ENCODE results near the gene DOCK6.

DOCK6 gene

DNA sequence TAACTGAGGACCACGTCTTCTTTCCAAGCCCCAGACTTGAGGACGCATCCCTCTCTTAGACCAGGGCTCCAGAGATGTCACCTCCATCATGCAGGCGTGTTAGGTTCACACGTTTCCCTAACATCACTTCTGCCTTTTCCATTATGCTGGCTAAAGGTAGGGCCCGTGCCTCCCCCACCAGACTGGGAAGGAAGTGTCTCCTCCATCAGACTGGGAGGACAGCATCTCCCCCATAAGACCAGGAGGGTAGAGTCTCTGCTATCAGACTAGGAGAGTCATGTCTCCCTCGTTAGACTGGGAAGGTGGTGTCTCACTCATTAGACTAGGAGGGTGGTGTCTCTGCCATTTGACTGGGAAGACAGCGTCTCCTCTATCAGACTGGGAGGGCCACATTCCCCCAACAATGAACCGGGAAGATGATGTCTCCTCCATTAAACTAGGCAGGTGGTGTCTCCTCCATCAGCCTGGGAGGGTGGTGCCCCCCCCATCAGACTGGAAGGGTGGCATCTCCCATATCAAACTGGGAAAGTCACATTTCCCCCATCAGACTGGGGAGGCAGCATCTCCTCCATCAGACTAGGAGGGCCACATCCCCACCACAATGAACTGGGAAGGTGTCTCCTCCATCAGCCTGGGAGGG, 88.7 kb downstream of the DOCK6 start:
- TF ChIP-seq, protein P1, sequence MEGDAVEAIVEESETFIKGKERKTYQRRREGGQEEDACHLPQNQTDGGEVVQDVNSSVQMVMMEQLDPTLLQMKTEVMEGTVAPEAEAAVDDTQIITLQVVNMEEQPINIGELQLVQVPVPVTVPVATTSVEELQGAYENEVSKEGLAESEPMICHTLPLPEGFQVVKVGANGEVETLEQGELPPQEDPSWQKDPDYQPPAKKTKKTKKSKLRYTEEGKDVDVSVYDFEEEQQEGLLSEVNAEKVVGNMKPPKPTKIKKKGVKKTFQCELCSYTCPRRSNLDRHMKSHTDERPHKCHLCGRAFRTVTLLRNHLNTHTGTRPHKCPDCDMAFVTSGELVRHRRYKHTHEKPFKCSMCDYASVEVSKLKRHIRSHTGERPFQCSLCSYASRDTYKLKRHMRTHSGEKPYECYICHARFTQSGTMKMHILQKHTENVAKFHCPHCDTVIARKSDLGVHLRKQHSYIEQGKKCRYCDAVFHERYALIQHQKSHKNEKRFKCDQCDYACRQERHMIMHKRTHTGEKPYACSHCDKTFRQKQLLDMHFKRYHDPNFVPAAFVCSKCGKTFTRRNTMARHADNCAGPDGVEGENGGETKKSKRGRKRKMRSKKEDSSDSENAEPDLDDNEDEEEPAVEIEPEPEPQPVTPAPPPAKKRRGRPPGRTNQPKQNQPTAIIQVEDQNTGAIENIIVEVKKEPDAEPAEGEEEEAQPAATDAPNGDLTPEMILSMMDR (IDR thresholded peaks at IDR 0.05; ENCODE audit: extremely low read depth, insufficient read depth, missing control alignments): no peak
- in situ Hi-C loops (cut with MboI; ENCODE audit: low pct_unique_long_range_greater_than_20kb, low sequenced_read_pairs, unreplicated experiment): no loop called here
- DNase-seq (ENCODE audit: low spot score): no peak

DNA sequence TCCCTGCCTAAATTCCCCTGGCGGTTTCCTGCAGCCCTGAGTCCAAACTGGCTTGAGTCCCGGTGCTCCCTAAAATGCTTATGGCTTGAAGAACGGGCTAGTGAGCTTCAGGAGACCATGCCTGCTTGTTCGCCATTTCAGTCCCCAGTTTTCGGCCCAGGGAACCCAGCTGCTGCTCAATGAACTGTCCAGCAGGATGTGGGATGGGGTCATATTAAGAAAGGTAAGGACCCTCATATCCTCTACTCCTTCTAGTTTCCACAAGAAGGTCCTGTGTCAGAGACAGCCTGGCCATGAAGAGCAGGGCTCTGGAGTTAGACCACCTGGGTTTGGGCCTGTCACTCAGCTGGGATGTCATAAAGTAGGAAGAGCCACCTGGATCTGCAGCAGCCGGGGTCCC, 89.7 kb downstream of the DOCK6 start:
- DNase-seq (ENCODE audit: low spot score): no peak
- in situ Hi-C loops (cut with MboI; ENCODE audit: low pct_unique_long_range_greater_than_20kb, low sequenced_read_pairs, unreplicated experiment): no loop called here

DNA sequence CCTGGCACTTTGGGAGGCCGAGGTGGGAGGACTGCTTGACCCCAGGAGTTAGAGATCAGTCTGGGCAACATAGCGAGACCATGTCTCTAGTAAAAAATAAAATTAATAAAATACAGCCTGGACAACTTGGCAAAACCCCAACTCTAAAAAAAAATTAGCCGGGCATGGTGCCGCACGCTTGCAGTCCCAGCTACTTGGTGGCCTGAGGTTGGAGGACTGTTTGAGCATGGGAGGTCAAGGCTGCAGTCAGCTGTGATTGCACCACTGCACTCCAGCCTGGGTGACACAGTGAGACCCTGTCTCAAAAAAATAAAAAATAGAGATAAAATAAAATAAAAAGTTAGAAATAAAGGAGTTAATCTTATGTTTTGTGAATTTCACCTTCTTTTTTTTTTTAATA, 91.2 kb downstream of the DOCK6 start:
- DNase-seq (ENCODE audit: low spot score): no peak
- in situ Hi-C loops (cut with MboI; ENCODE audit: low pct_unique_long_range_greater_than_20kb, low sequenced_read_pairs, unreplicated experiment): no loop called here
- TF ChIP-seq, protein P1 (IDR thresholded peaks at IDR 0.05; ENCODE audit: extremely low read depth, insufficient read depth, missing control alignments): no peak

More for the DNA sequence above, 89.7 kb downstream of the DOCK6 start:
- TF ChIP-seq, protein P1 (IDR thresholded peaks at IDR 0.05; ENCODE audit: extremely low read depth, insufficient read depth, missing control alignments): no peak

DNA sequence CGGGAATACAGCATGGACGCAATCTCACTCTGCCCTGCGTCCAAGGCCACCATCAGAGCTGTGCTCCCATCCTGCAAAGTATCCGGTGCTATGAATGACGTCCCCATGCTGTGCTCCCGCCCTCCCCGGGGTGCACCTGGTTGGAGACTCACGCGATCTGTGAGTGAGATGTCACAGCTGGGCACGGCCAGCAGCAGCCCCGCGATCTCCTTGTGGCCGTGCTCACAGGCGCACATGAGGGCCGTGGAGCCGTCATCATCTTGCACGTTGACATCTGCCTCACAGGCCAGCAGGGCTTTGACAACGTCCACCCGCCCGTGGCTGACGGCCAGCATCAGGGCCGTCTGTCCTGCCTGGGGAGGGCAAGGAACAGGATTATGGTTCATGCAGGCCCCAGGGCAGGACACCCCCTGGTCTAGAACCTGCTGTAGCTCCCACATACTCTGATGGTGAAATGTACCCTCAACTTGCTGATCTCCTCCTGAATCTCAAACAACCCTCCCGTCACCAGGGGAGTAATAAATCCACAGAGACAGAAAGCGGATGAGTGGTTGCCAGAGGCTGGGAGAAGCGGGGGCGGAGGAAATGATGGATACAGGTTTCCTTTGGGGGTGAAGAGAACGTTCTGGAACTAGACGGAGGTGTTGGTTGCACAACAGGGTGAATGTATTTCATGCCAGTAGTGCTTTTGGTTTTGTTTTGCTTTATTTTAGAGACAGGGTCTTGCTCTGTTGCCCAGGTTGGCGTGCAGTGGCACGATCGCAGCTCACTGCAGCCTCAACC, 92.2 kb downstream of the DOCK6 start:
- in situ Hi-C loops (cut with MboI; ENCODE audit: low pct_unique_long_range_greater_than_20kb, low sequenced_read_pairs, unreplicated experiment): no loop called here
- DNase-seq (ENCODE audit: low spot score): no peak
- TF ChIP-seq, protein P1 (IDR thresholded peaks at IDR 0.05; ENCODE audit: extremely low read depth, insufficient read depth, missing control alignments): no peak

DNA sequence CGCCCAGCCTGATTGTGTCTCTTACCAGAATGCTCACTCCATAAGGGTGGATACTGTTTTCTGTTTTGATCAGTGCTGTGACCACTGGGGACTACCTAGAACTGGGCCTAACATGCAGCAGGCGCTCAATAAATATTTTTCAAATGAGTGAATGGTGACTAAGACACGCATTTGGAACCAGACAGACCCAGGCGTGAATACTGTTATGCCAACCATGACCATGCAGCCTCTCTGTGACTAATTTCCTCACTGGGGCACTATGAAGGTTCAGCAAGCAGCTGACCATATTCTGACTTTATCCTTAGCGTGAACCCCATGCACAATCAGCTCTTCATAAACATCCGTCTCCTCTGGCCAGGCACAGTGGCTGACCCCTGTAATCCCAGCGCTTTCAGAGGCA, 93.8 kb downstream of the DOCK6 start:
- DNase-seq (ENCODE audit: low spot score): no peak
- TF ChIP-seq, protein P1 (IDR thresholded peaks at IDR 0.05; ENCODE audit: extremely low read depth, insufficient read depth, missing control alignments): no peak
- in situ Hi-C loops (cut with MboI; ENCODE audit: low pct_unique_long_range_greater_than_20kb, low sequenced_read_pairs, unreplicated experiment): no loop called here

DNA sequence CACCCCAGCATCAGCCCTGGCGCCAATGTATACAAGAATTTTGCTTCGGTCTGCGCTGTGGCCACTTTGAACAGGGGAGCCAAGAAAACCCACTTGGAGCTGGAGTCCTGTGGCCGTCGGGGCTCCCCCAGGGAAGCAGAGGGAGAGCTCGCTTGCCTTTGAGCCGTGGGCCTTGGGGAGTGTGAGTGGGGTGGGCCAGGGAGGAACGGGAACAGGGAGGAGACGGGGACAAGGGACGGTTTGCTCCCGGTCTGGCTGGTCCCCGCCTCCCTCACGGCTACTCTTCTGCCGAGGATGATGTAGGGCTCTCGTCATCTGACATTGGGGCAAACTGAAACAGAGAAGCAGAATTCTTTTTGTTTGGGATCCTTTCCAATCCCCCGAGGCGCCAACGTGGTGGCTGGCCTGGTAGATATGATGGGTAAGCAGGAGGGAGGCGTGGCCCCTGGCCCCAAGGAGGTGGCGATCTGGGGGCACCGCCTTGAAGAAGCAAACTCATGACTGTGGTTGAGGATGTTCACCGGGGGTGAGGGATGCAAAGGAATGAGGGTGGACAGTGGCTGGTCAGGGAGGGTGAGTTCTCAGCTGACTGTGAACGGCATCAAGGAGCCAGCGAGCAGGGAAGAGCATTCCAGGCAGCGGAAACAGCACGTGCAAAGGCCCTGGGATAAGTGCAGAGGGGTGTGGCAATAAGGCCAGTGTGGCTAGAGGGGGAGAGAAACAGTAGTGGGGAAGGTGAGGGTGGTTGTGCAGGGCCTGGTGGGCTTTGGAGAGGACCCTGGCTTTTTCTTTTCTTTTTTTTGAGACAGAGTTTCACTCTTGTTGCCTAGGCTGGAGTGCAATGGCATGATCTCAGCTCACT, 95.8 kb downstream of the DOCK6 start:
- TF ChIP-seq, protein P1 (IDR thresholded peaks at IDR 0.05; ENCODE audit: extremely low read depth, insufficient read depth, missing control alignments): no peak
- no peak for DNase-seq (ENCODE audit: low spot score)
- in situ Hi-C loops (cut with MboI; ENCODE audit: low pct_unique_long_range_greater_than_20kb, low sequenced_read_pairs, unreplicated experiment): no loop called here
